GM08714 (cell line): ENCODE data around the gene HOXA5.

Experiments
- H3K4me3 ChIP-seq: fragments of 200-500 bp; sonication (Bioruptor generic); 2 replicates; pipeline ENCODE4 v1.5.1; 2014; ENCODE audit warnings: mild to moderate bottlenecking, low read length, inconsistent platforms
- ZNF274 ChIP-seq: IDR thresholded peaks from 2 replicates; pipeline ENCODE4 v1.6.1; 2012; ENCODE audit warnings: mild to moderate bottlenecking, low read depth, low read length

Gene HOXA5

DNA sequence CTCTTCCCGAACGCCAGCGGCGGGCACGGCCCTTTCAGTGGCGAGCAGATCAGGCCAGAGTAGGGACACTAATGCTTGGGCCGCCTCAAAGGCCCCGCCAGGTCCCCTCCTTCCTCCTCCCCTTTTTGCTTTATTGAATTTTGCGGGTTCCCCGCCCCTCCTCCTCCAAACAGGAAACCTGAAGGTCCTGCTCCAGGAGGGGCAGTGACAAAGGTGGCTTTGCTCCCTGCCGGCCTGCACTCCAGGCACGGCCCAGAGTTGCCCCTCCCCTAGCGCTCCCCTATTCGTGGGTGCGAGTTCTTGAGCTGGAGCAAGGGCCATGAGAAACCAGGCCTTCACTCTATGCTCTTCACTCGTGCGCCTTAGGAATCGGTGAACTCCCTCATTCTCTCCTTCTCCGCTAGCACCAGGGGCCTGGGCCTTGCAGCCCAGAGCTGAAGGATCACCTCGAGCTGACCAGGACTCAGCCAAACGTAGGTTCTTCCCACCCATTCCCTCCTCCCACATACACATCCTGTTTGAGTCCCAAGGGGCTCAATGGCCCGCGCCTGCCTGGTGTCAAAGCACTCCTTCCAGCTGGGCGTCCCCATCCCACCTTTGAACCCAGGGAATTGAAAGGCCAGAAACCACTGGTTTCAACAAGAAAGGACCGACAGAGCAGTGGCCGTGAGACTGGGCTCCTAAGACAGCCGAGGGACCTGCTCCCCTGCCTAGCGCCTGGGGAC is 4.7 kb upstream of the HOXA5 start:
- TF ChIP-seq ZNF274, result no peak
- no peak overlapping the region for H3K4me3 ChIP-seq

DNA sequence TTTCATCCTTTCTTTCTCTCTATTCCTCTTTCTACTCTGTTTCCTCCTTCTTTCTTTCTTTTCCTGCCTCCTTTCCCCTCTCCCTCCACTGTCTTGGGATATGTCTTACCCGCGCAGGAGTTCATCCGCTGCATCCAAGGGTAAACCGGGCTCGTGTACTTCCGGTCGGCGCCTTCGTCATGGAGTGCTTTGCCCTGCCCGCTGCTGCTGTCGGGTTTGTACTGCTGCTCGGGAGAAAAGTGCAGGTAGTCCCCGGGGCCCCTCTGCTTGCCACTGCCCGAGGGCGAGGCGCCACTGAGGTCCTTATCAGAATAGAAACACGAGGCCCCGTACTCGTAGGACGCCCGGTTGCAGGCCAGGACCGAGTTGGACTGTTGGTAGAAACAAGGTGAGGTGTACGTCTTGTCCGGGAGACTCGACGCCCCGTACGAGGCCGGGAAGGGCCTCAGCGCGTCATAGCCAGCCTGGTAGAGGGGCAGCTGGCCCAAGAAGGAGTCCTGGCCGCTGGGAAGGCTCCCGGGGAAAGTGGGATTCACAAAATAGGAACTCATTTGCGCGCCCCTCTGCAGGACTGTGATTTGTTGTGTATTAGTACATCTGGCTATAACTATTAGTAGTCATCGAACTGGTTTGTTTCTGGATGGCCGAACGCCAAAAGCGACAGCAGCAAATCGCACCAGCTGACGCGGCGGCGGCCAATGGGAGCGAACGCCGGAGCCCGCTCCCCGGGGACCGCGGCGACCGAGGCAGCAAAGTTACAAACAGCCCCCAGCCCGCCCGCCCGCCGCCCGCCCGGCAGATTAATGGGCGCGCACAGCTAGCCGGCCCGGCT is 3.9 kb upstream of the HOXA5 start, which contains the start of gene HOXA6:
TSS of gene HOXA6 (minus strand) at position 576 of the 832 bp plus-strand sequence. CDS start at position 551, 25 bp downstream.
- TF ChIP-seq ZNF274, result no peak
- H3K4me3 ChIP-seq, result no peak within 1 kb of the TSS

- no peak overlapping the region for H3K4me3 ChIP-seq
Observed at GRCh38 chr7:27146491-27147198, 3.2 kb upstream of the HOXA5 start.

DNA sequence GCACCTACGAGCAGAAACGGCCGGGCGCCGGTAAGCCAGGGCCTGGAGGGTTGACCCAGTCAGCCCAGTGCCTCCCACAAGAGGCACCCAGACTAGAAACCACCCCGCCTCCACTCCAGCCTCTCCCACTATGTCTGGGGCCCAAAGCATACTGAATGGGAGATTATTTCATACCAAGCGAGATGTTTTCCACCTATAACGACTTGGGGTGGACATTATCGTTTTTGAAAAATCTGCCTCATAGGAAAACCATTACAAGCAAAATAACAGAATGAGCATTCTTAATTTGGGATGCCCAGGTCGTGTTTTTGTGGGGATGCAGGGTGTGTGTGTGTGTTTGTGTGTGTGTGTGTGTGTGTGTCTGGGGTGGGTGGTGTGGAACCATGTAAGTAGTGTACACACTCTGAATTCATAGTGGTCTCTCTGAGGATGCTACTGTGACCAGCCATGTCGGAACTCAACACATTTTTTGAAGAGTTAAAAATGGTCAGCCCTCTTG is 2.5 kb upstream of the HOXA5 start:
- TF ChIP-seq ZNF274, result no peak
- H3K4me3 ChIP-seq, result no peak overlapping the region

More at GRCh38 chr7:27146491-27147198, 3.2 kb upstream of the HOXA5 start:
- TF ChIP-seq ZNF274, result no peak

DNA sequence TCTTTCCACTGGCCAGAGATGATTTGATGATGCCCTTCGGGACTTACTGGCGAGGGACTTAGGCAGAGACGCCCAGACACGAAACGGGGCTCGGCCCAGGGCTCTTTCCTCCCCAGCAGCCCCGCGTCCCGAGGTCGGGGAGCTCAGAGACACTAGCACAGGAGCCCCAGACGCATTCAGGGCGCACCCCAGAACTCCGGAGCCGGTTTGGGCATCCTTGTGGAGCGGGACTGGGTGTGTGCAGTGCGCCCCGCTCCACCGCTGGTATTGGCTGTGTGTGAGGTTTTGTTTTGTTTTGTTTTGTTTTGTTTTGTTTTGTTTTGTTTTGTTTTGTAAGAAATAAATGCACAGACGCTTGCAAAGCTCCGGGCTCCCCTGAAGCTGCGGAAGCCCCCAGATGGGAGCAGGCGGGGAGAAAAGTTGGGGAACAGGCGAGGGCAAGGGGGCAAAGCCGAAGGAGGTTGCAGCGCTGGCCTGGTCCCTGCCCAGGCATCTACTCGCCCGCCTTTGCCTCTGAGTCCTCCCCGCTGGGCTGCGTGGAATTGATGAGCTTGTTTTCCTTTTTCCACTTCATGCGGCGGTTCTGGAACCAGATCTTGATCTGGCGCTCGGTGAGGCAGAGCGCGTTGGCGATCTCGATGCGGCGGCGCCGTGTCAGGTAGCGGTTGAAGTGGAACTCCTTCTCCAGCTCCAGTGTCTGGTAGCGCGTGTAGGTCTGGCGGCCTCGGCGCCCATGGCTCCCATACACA is 1.9 kb upstream of the HOXA5 start:
- H3K4me3 ChIP-seq, result no peak overlapping the region; the same call in 1 of the 2 replicates
- TF ChIP-seq ZNF274, result no peak

DNA sequence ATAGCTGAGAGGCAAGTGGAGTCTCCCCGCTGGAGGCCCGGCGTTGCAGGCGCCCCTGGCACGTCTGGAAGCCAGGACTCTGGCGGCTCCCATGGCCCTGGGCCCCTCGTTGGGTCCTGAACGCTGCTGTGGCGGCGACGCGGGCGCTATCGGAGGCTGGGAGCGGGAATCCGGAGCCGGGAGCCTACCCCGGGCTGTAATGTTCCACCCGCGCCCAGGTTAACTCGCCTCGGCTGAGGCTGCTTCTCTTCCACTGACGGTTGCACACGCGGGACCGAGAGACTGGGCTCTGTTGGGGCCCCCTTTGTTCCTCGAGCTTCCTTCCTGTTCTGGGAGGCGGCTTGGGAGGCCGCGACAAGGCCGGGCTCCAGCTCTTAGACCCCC is 1.3 kb upstream of the HOXA5 start:
- H3K4me3 ChIP-seq, result no peak overlapping the region; the same call in 1 of the 2 replicates
- TF ChIP-seq ZNF274, result no peak

DNA sequence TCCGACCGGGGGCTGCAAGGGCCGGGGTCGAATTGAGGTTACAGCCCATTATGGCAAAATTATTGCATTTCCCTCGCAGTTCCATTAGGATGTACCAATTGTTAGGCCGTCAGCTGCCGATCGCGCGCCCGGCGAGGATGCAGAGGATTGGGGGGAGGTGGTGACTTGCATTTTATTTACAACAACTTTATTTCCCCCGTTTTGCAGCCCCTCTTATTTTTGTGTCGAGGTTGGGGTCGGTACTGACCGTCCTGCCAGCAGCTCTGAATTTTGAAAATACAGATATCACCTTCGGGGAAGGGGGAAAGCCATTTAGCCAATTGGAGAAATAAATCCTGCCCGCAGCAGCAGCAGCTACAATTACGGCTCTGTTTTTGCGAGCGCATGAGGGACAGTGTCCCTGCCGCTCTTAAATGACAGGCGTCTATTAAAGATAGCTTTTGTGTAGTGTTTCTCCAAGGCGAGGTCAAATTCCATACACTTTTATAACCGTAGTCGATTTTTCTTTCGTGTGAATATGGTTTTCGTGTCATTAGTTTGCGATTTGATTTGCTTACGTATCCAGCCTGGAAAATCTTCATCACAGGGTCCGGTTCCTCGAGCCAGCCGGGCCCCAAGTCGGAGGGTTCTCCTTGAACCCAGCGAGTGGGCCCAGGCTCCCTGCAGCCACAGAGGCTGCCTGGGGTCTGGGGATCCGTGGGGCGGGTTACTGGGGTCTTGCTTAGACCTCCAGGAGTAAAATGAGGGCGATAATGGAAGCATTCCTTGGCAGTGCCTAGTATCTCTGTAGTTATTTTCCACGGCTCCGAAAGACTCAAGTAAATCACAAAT is 684 bp upstream of the HOXA5 start:
- TF ChIP-seq ZNF274, result no peak
- peak overlapping the region; percentile 59; the same call in 1 of the 2 replicates for H3K4me3 ChIP-seq

GRCh38 chr7:27142580-27143022 is 880 bp downstream of the HOXA5 start:
- TF ChIP-seq ZNF274, result no peak
- H3K4me3 ChIP-seq, result peak overlapping the region; percentile 59

DNA sequence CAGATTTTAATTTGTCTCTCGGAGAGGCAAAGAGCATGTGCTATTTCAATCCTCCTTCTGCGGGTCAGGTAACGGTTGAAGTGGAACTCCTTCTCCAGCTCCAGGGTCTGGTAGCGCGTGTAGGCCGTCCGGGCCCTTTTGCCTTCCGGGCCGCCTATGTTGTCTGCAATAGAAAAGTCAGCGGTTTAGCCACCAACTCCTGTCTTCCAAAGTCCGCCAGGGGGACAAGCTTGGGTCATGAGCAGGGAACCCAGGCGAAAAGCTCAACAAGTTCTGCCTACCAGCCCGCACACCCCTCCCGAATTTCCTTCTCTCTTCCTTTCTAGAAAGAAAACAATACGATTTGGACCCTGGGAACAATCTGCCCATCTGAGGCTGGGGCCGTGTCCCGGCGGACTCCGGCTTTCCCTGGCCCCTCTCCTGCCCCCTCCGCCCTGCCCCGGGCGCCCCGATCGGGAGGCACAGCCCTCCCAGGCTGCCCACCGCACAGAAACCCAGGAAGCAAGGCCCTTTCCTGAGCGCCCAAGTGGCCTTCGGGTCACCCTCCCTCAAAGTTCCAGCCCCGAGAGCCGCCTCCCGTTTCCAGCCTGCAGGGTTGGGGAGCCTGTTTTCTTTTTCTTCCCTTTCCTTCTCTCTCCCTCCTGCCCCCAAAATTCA is 1.4 kb downstream of the HOXA5 start:
- peak overlapping the region; percentile 59 for H3K4me3 ChIP-seq
- TF ChIP-seq ZNF274, result no peak

GRCh38 chr7:27141137-27141922 is 2.2 kb downstream of the HOXA5 start:
- no peak overlapping the region for H3K4me3 ChIP-seq
- TF ChIP-seq ZNF274, result no peak

- H3K4me3 ChIP-seq, result no peak overlapping the region
- TF ChIP-seq ZNF274, result no peak
Observed at GRCh38 chr7:27140126-27140857, 3.2 kb downstream of the HOXA5 start.
